ELF-1 (cell line): ENCODE results near the gene SYT1.

Source experiments
- DNase-seq: peaks from one replicate; pipeline ENCODE4 v3.0.0-alpha.2; 2016; ENCODE audit warnings: low read depth, low spot score

The SYT1 gene

DNA sequence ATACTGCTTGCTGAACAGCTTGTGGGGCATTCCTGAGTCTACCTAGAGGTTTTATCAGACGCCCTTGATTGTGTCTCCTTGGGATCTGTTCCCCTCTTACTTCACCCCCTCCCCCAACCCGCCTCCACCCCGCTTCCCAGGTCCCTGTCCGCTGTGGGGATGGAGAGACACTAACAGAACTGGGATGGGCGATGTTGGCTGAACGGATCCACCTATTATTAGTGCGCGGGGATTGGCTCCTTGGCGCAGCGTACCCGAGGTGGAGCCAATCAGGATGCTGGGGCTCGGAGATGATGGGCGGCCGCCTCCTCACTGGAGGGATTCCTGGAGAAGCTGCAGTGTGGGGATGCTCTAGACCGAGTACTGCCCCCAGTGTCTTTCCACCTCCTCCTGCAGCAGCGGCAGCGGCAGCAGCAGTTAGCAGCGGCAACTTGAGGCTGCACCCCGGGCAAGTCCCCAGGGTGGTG lies at the start of gene SYT1:
SYT1 (plus strand) TSS at position 372 of the 467 bp plus-strand sequence.
- DNase-seq, result peak; percentile 84

DNA sequence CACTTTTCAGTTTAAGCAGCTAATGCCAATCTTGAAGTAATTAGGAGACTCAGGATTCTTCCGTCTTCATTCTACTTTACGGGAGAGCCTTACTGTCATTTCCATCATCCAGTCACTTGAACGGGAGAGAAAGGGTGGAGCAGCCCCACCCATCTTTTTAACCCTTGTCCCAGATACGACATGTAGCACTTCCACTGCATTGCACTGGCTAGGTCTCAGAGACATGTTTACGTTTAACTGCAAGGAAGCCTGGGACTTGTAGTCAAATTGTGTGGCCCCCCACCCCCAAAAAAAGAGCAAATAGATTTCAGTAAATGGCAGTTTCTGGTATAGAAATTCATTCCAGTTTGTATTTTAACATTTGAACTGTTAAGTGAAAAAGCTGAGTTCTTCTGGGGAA lies 46.1 kb upstream of the SYT1 start:
- DNase-seq, result no peak

DNA sequence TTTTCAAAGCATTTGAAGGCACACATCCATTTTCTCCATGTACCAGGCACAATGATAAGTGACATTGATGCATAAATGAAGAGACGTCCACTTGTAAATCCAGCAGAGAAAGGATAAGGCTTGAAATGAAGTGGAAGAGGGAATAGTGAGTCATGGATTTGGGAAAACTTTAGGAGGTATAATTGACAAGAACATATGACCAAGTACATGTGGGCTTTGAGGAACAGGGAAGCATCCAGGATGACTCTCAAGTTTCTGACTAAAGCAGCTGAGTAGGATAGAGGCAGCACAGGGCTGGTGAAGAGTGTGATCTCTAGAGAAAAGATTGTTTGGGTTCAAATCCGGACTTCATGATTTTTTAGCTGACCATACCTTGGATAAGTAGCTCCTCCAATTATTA lies 43.6 kb upstream of the SYT1 start:
- no peak for DNase-seq

DNA sequence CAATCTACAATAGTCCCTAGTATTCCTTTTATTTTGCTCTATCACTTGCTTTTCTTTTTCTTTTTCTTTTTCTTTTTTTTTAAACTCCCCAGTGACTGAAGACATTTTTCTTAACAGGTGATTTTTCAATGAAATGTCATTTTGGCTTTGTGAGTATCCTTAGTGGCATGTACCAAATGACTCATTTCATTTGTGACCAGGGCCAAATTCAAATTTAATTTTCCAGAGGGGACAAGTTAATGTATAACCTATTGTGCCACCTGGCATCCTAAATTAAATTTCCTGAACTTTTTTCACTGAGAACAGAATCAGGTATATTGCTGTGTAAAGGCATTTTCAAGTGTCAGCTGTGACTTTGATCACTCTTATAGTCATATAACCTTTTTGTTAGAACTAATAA lies 39.7 kb upstream of the SYT1 start:
- no peak for DNase-seq

DNA sequence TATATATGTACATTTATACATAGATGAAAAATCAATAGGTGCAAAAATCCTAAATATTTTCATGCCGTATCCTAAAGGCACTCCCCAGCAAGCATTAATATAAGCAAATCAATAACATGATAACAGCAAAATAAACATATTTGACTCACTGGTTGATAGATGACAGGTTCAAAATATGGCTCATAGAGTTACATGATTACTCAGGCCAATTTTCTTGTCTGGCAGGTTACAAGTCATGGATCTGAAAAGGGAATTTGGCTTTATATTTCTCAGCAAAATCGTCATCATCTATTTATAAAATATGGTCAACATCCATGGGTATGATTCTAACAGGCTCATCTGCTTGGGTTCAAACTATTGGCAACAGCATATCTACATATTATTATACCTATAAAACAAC lies 34.9 kb upstream of the SYT1 start:
- DNase-seq, result no peak

DNA sequence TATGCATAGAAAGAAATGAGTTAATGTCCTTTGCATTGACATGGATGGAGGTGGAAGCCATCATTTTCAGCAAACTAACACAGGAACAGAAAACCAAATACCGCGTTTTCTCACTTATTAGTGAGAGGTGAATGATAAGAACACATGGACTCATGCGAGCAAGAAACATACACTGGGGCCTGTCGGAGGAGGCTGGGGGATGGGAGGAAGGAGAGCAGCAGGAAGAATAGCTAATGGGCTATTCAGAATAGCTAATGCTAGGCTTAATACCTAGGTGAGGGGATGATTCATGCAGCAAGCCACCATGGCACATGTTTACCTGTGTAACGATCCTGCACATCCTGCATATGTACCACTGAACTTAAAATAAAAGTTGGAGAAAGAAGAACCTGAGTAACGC lies 29.1 kb upstream of the SYT1 start:
- DNase-seq, result no peak

DNA sequence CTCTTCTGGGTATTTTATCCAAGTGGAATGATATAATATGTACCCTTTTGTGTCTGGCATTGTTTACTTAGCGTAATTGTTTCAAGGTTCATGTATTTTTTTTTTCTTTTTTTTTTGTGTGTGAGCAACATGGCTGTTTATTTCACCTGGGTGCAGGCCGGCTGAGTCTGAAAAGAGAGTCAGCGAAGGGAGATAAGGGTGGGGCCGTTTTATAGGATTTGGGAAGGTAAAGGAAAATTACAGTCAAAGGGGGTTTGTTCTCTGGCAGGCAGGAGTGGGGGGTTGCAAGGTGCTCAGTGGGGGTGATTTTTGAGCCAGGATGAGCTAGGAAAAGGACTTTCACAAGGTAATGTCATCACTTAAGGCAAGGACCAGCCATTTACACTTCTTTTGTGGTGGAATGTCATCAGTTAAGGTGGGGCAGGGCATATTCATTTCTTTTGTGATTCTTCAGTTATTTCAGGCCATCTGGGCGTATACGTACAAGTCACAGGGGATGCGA lies 24.0 kb upstream of the SYT1 start:
- DNase-seq, result peak; percentile 15

DNA sequence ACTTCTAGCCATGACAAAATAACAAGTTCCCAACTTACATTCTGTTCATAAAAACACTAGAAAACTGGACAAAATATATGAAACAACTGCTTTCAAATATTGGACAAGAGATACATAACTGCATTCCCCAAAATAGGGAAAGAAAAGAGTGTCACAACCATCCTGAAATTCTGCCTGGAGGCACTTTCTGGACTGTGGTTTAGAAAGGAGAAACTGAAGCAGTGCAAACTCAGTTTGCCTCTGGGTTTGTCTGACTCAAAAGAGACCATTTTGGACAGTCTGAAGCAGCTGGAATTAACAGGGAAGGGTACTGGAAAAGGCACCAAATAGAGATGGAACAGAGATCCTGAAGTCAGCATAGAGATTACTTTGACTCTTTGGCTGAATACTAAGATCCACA lies 11.3 kb upstream of the SYT1 start:
- no peak for DNase-seq

DNA sequence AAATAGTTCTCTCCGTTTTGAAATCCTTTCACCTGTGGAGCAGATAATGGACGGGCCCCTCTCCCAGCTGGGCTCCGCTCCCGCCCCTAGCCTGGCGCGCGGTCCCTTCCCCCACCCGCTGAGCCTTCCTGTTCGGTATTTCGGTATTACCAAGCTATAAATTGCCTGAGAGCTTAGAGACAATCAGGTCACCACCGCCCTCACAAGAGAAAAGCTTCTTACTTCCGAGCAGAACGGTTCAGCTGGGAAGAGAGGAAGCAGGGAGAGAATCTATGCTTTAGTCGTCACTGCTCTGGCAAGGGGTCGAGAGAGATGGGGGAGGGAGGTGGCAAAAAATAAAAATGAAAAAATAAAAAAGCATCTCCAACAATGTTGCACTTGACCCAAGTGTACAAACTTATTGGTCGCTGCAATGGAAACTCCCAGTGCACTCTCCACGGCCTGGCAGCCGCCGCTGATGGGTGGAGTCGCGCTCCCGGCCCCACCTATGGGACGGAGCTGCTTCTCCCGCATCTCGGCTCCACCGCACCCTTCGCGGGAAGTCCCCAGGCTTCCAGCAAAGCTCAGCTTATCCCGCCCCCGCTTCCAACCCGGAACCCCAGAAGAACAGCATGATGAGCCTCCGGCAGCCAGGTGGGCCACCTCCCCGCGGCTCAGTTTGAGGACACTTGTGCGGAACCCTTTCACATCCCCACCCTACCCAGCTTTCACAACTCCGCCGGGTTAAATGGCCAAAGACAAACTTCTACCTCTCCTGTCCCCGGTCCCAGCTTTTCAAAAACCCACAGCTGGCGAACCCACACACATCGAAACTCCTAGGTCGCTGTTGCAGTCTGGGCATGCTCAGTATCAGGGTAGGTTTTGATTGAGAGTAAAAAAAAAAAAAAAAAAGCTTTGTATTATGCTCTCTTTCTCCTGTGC lies 832 bp upstream of the SYT1 start:
- peak; percentile 59 for DNase-seq

DNA sequence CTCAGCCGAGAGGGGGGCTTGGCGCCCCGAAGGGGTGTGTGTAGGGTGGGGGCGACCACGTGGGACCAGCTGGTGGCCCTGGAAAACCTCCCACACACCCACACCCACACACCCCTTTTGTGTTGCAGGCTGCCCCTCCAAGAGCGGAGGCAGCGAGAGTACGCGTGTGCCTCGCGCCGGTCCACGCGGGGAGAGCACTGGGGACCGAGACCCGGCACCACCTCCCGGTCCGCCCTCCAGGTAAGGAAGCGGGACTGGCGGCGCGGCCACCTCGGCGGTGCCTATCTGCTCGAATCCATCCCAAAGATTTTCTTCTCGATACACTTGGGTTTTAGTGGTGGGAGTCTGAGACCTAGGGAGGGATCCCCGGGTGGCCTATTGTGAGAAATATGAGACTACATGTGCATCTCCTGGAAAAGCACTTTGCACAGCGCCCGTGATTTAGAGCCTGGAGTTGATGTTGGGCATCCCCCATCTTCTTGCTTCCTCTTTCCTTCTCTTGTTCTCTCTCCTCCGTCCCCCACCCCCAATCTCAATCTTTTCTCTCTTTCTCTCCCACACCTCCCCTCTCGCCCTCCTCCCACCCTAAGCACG lies 393 bp downstream of the SYT1 start:
- no peak for DNase-seq

DNA sequence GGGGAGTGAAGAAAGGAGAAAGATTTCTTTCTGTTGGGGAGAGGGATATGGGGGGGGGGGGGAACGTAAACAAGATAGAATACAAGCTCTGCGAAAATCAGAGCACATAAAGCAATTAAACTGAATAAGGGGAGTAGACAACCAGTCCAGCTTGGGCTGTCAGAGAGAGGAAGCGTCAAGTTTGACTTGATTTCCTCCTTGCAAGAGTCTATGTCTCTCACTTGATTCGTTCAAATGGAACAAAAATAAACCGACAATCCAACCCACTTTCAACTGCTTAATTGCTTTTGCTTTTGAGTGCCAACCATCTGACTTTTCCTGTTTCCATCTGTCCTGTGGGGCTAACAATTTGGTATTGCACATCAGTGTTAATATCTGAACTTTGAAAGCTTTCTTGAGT lies 942 bp downstream of the SYT1 start:
- no peak for DNase-seq

DNA sequence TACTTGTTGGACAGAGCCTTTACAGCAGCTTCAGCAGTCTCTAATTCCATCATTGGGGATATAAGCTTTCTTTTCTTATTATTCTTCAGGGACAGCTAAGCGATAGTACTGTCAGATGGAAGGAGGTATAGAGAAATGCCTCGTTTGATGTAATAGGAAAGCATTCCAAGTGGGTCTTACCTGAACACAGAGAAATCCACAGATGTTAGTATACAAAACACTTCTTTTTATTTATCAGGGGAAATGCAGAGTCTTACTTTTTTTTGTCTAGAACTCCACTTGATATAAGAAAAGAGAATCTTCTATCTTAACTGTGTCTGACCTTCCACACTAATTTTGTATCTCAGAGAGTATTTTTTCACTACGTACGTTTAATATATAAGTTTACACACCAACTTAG lies 1.9 kb downstream of the SYT1 start:
- no peak for DNase-seq

DNA sequence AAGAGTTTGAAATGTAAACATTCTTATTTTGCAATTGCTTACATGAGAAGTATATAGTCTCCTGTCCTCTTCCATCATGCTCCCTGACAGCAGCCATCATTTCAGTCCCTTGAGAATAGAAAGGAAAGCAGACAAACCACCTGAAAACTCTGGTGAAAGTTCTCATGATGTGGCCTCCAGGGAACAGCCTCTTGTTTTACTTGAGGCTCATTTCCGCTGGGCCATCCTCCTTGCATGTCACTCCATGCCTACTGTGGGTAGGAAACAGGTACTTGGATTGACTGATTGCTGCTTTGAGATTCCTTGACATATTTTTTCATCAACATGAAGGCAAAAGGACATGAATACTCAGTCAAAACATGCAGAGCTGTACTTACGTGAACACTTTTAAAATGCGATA lies 6.0 kb downstream of the SYT1 start:
- DNase-seq, result no peak

DNA sequence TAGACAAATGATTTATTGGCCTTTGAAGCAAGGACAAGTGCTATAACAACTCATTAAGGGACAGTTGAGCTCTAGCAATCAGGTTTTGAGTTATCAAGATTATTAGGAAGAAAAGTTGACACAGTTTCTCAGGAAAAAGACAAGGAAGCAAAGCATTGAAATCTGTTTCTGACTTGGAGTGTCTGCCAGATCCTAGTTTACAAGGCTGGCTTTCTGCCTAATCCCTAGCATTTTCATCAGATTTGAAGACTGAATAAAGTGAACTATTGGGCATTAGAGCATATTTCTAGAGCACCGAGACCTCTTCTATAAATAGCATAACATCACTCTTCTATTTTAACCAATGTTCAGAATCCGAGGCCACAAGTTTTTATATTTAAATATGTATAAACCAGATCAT lies 7.0 kb downstream of the SYT1 start:
- no peak for DNase-seq

DNA sequence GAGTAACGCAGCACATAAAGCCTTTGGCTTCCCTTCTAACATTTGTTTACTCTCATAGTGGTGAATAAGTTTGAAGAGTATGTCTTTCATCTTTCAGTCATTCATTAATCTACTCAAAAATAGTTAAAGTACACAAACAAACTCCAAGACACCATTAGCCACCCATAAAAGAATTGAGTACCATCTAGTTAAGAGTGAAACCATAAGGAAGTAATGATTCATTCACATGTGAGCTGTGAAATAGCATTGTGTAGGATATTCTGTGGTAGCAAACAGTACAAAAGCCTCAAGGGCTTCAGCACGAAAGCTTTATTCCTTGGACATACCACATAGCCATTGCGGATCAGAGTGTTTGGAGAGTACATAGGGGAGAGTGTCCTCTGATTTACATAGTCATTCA lies 13.9 kb downstream of the SYT1 start:
- no peak for DNase-seq

DNA sequence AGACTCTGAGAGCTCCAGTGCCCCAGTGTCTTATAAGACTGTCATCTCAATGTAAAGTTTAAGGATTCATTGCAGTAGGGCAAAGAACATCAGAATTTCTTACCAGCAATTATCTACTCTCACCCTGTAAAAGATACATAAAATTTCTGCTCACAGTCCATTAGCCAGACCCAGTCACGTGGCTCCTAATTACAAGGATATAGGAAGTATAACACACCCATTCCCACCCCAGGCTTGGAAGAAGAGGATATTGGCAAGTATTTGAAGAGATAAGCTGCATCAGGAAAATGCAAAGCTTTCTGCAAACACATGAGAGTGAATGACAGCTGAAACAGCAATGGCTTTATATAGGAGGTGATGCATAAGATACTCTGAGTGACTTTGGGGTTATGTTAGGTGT lies 14.3 kb downstream of the SYT1 start:
- no peak for DNase-seq

DNA sequence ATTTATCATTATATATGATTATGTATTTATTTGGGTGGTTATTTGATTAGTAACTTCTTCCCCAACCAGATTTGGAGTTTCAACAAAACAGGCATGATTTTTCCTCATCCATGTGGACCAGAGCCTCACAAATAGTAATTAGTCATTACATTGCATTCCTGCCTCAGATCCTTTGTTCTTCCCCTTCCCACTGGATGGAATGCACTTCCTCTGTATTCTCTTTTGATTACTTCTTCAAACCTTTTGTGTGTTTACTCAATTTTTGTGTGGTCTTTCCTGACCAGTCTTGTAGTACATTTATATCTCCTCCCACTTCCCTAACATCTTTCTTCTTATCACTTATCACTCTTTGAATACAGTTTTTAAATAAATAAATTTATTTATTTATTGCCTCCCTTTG lies 15.5 kb downstream of the SYT1 start:
- DNase-seq, result no peak

DNA sequence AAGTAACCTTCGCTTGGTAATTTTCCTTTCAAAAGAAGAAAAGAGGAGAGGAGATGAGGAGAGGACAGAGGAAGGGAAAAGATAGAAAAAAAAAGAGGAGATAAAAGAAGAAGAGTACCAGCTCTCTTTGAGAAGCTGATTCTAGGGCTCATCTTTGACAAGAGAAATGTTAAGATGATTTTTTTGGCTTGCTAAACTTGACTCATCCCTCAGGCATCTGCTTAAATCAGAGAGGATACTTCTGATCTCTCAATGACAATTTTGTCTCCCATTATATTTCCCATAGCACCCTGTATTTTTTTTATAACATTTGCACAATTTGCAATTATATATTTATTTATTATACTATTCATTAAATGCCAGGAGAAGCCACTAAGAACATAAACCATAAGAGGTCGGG lies 17.1 kb downstream of the SYT1 start:
- DNase-seq, result no peak

DNA sequence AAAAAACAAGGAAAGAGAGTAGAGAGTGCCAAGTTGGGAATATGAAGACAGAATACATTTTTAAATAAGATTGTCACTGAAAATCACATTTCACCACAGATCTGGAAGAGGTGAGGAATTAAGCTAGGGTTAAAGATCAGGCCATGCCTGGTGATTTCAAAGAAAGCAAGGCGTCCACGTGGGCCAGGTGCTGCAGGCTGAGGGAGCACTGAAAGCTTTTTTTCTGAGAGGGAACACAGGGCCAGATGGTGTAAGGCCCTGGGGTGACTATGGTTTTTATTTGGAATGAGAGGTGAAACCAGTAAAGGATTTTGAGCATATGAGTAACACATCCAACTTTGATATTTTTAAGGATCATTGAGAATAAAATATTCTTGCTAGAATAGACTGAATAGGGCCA lies 20.9 kb downstream of the SYT1 start:
- no peak for DNase-seq

DNA sequence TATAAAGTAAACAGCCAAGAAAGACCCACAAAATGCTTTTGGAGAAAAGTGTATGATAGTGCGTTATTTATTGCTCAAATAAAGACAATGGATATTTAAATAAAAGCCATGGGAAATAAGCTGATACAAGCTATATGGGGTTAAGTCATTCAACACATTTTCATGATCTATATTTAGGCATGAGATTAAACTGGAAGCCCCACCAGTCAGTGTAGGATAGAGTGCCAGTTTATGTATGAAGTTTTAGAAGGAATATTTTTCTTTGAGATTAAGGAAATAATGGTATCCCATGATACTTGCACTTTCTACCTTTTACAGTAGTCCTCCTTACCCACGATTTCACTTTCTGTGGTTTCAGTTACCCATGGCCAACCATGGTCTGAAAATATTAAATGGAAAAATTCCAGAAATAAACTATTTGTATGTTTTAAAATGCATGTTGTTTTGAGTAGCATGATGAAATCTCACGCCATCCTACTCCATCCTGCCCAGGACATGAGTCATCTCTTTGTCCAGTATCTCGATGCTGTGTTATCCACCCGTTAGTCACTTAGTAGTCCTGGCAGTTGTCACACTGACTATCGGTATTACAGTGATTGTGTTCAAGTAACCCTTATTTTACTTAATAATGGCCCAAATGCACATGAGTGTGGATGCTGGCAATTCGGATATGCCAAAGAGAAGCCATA lies 22.3 kb downstream of the SYT1 start:
- DNase-seq, result no peak

DNA sequence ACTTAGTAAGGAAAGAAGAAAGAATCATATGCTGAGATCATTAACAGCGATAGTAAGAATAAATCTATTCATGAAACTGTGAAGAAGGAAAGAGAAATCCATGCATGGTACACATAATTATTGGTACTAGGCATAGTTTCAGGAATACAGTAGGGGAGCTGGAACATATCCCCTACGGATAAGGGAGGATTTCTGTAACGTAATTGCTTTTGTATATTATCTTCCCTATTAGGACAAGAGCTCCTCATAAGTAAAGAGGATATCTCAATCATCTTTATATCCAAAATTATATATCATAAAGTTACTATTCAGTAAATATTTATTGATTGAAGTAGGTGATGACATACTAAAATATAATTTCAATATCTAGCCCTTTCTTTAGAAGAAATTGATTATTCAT lies 22.9 kb downstream of the SYT1 start:
- DNase-seq, result no peak

DNA sequence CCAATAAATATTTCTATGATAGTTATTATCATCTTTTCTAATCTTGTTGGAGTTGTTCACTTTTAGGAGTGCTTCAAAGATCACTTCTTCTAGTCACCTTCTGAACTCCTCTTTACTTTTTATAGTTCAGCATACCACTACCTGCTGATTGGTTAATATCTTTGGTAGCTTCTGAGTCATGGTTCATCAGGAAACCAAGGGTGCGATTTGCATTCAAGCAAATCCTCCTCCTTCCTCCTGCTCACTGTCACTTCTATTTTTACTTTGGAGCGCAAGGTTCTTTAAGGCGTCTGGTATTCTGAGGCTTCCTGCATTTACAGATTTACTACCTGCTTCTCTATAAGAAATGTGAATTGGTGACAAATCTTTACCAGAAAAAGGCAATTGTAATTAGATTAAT lies 24.0 kb downstream of the SYT1 start:
- DNase-seq, result no peak
